Suprapubic skin (tissue), 4 donors: Measurements from ENCODE around the gene DCAF7. TPM values are rescaled to one million over a fixed set of nuclear protein-coding genes. Genes with fewer than 3 reads are reported as not detected.
A peak's percentile ranks its signal among the peaks of the same experiment; 100 is the strongest.

ENCODE experiments used
- DNase-seq, 2 donors: peaks; one replicate each; pipeline ENCODE4 v3.0.0-alpha.2; 2019; ENCODE audit warnings: low spot score in 2 of 2
- H3K27ac ChIP-seq: fragments of 200-600 bp; sonication (generic); one replicate; pipeline ENCODE4 v1.5.1; 2019
- H3K27me3 ChIP-seq: fragments of 200-600 bp; sonication (generic); one replicate; pipeline ENCODE4 v1.5.1; 2019
- H3K36me3 ChIP-seq: fragments of 200-600 bp; sonication (generic); one replicate; pipeline ENCODE4 v1.5.1; 2019
- H3K4me1 ChIP-seq: fragments of 200-600 bp; sonication (generic); one replicate; pipeline ENCODE4 v1.5.1; 2019
- H3K4me3 ChIP-seq: fragments of 200-600 bp; sonication (generic); one replicate; pipeline ENCODE4 v1.5.1; 2019; ENCODE audit warnings: mild to moderate bottlenecking
- H3K9me3 ChIP-seq: fragments of 200-600 bp; sonication (generic); one replicate; pipeline ENCODE4 v1.5.1; 2019
- CTCF ChIP-seq, 2 donors: fragments of 200-600 bp in 1 of 2; fragments of 450-650 bp in 1 of 2; sonication (generic) in 1 of 2; IDR thresholded peaks; one replicate each; pipeline ENCODE4 v1.5.1; 2016 to 2019; ENCODE audit warnings: antibody characterized with exemption in 2 of 2, mild to moderate bottlenecking in 1 of 2, moderate library complexity in 1 of 2
- EP300 ChIP-seq: sonication (generic); formaldehyde crosslinking; IDR thresholded peaks from one replicate; pipeline ENCODE4 v1.6.1; 2017; ENCODE audit warnings: antibody characterized with exemption
- POLR2A ChIP-seq, 2 donors: fragments of 450-650 bp; IDR thresholded peaks; one replicate each; pipeline ENCODE4 v1.6.1; 2017; ENCODE audit warnings: antibody characterized with exemption in 2 of 2, mild to moderate bottlenecking in 2 of 2, moderate library complexity in 2 of 2
- POLR2AphosphoS5 ChIP-seq, 3 donors: sonication (generic); formaldehyde crosslinking; IDR thresholded peaks; one replicate each; pipeline ENCODE4 v1.6.1; 2017; ENCODE audit warnings: antibody characterized with exemption in 3 of 3
- WGBS: methylation state at CpG from one replicate; pipeline ENCODE4 v1.1.5; 2018; 5-methylcytosine and 5-hydroxymethylcytosine counted together
- total RNA-seq, 4 donors: library from RNA; depleted of rRNA; stranded (reverse); fragments of >200 nt; gene quantifications; one replicate each; pipeline ENCODE4 v1.1.0, GENCODE V29; 2016

The DCAF7 gene
- total RNA-seq, 4 donors from 2014 or later, result 22.4 to 30.9 (median 27.4) TPM

GRCh38 chr17:63592797-63593196, 42.5 kb downstream of the DCAF7 start:
- Histone ChIP-seq H3K4me1 (no peaks in the 10 kb centered on the region), H3K36me3 (peaks cover 45% of the 10 kb centered on the region), H3K27me3 (no peaks in the 10 kb centered on the region), H3K4me3 (no peak overlapping the region), H3K27ac (no peak overlapping the region), H3K9me3 (no peaks in the 10 kb centered on the region)
- no peak for TF ChIP-seq POLR2AphosphoS5 (IDR thresholded peaks at IDR 0.05)
- TF ChIP-seq CTCF (IDR thresholded peaks at IDR 0.05), result no peak
- TF ChIP-seq POLR2A (IDR thresholded peaks at IDR 0.05), result no peak
- TF ChIP-seq EP300, result no peak
- 85% methylated on average over 3 of the region's 3 CpGs for WGBS
- DNase-seq, result no peak

GRCh38 chr17:63595132-63595531, 44.9 kb downstream of the DCAF7 start:
- H3K27me3 ChIP-seq, result no peaks in the 10 kb centered on the region
- H3K4me1 ChIP-seq, result peaks cover 3% of the 10 kb centered on the region
- H3K4me3 ChIP-seq, result no peak overlapping the region
- 98% methylated on average over 3 of the region's 3 CpGs for WGBS
- H3K9me3 ChIP-seq, result no peaks in the 10 kb centered on the region
- DNase-seq, result no peak
- peaks cover 25% of the 10 kb centered on the region for H3K36me3 ChIP-seq
- TF ChIP-seq POLR2AphosphoS5 (IDR thresholded peaks at IDR 0.05) (no peak), POLR2A (IDR thresholded peaks at IDR 0.05) (no peak), CTCF (IDR thresholded peaks at IDR 0.05) (no peak), EP300 (no peak)
- no peak overlapping the region for H3K27ac ChIP-seq

GRCh38 chr17:63596856-63597586, 46.7 kb downstream of the DCAF7 start:
- Histone ChIP-seq H3K9me3 (no peaks in the 10 kb centered on the region), H3K27me3 (no peaks in the 10 kb centered on the region), H3K4me1 (peaks cover 14% of the 10 kb centered on the region), H3K27ac (no peak overlapping the region), H3K36me3 (peaks cover 8% of the 10 kb centered on the region), H3K4me3 (no peak overlapping the region)
- no peak for DNase-seq
- TF ChIP-seq EP300 (no peak), CTCF (IDR thresholded peaks at IDR 0.05) (no peak), POLR2AphosphoS5 (IDR thresholded peaks at IDR 0.05) (no peak), POLR2A (IDR thresholded peaks at IDR 0.05) (no peak)
- 70% methylated on average over 6 of the region's 6 CpGs for WGBS

- no peak for TF ChIP-seq EP300
- no peak for TF ChIP-seq CTCF (IDR thresholded peaks at IDR 0.05)
- no peak for TF ChIP-seq POLR2AphosphoS5 (IDR thresholded peaks at IDR 0.05)
- no peak for TF ChIP-seq POLR2A (IDR thresholded peaks at IDR 0.05)
Measured at GRCh38 chr17:63598281-63598680, 48.0 kb downstream of the DCAF7 start.

GRCh38 chr17:63600569-63601438, 50.5 kb downstream of the DCAF7 start, which contains the start of gene TACO1:
Gene TACO1, plus strand, starts transcription at chr17:63600895. Its CDS starts 189 bp downstream, at chr17:63601084.
- no peaks in the 10 kb centered on the region for H3K9me3 ChIP-seq
- H3K4me1 ChIP-seq, result peaks cover 19% of the 10 kb centered on the region
- peak within 1 kb of the TSS; percentile 88 for H3K27ac ChIP-seq
- DNase-seq, result peak; percentile 84 to 92
- under 1% methylated on average over 31 of the region's 61 CpGs for WGBS
- no peaks in the 10 kb centered on the region for H3K27me3 ChIP-seq
- TF ChIP-seq CTCF (IDR thresholded peaks at IDR 0.05) (no peak), EP300 (no peak), POLR2AphosphoS5 (IDR thresholded peaks at IDR 0.05) (peak in 2 of 3 donors; percentile 33 to 89), POLR2A (IDR thresholded peaks at IDR 0.05) (no peak)
- peaks cover 16% of the 10 kb centered on the region for H3K36me3 ChIP-seq
- peak within 1 kb of the TSS; percentile 97 for H3K4me3 ChIP-seq

More at GRCh38 chr17:63598281-63598680, 48.0 kb downstream of the DCAF7 start:
- Histone ChIP-seq H3K36me3 (no peaks in the 10 kb centered on the region), H3K27ac (no peak overlapping the region), H3K4me1 (peaks cover 19% of the 10 kb centered on the region), H3K27me3 (no peaks in the 10 kb centered on the region), H3K9me3 (no peaks in the 10 kb centered on the region), H3K4me3 (no peak overlapping the region)
- 89% methylated on average over 2 of the region's 2 CpGs for WGBS
- DNase-seq, result no peak
